Right cardiac atrium (tissue), 5 donors: ENCODE data around the gene INPP4B. TPM values are rescaled to one million over a fixed set of nuclear protein-coding genes. Genes with fewer than 3 reads are reported as not detected.

ENCODE experiments used
- ATAC-seq, 2 donors: fragments of 200-7000 bp; cut with Tn5 transposase; one replicate each; pipeline versions ENCODE4 v1.8.0 to v1.9.1; 2020; ENCODE audit warnings: moderate library complexity in 2 of 2, mild to moderate bottlenecking in 1 of 2
- DNase-seq, 3 donors: peaks; one replicate each; pipeline ENCODE4 v3.0.0-alpha.2; 2020
- H3K27ac ChIP-seq: one replicate; pipeline ENCODE4 v1.5.1; 2013; ENCODE audit warnings: mild to moderate bottlenecking, low read length, control low read depth, moderate library complexity
- H3K27me3 ChIP-seq: one replicate; pipeline ENCODE4 v1.6.1; 2013; ENCODE audit not compliant: control insufficient read depth, insufficient read depth
- H3K4me1 ChIP-seq: one replicate; pipeline ENCODE4 v1.6.1; 2013; ENCODE audit warnings: low read length; ENCODE audit not compliant: control insufficient read depth, insufficient read depth
- H3K4me3 ChIP-seq: one replicate; pipeline ENCODE4 v1.5.1; 2013; ENCODE audit warnings: low read length, control low read depth
- H3K9me3 ChIP-seq: one replicate; pipeline ENCODE4 v1.6.1; 2013; ENCODE audit warnings: low read length; ENCODE audit not compliant: control insufficient read depth
- WGBS: extraction: QIAGEN DNeasy Blood & Tissue Kit; methylation state at CpG from one replicate; pipeline ENCODE4 v1.1.7; 2013; 5-methylcytosine and 5-hydroxymethylcytosine counted together
- intact Hi-C, 4 donors: fragments of 100-400 bp; cut with DNase I; formaldehyde crosslinking; loops; one replicate each; pipeline versions ENCODE4 v1.11.0 to v1.14.0; 2022 to 2023
- polyA plus RNA-seq: library from polyadenylated mRNA; stranded (reverse); fragments of 200-250 nt; gene quantifications from one replicate; pipeline ENCODE4 v1.2.3, GENCODE V29; 2013
- total RNA-seq, 4 donors: library from RNA; stranded (reverse); fragmentation: NEBNext Ultra II Directional; extraction: Animal tissue kit (Norgen Biotek cat#: 25700); gene quantifications; one replicate each; pipeline ENCODE4 v1.2.1, GENCODE V29; 2021
- donor health status: healthy with polysubstance abuse.
- donor health status: DM: no; HTN: yes; CAD: no.
- donor health status: DM: no; HTN: no; CAD: no.
- donor health status: DM: no; HTN: yes; CAD: no; lungs with severe emphysema.
- donor health status: DM: yes; HTN: yes; CAD: no.

The INPP4B gene
- total and polyA plus RNA-seq, 5 donors, result 2.9 to 13.2 (median 7.0) TPM

DNA sequence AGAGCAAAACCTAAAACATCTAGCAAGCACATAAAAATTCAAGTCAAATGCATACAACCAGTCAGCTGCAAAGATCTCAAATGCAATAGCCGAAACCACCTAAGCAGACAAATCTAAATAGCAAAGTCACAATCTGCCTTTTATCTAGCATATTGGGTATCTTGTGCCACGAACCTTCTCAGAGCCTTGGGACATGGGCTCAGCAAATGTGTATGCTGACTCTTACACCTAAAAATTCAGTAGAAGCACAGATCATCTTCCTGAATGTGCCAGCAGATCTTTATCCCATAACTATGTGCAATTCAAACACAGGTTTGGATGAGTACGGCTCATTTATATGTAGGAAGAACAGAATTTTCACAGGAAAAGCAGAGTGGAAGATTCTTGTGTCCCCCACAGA lies 492.1 kb downstream of the INPP4B start:
- H3K9me3 ChIP-seq, result no peaks in the 10 kb centered on the region
- peaks cover 2% of the 10 kb centered on the region for H3K4me1 ChIP-seq
- intact Hi-C loops, result loop anchor here in 2 of 4 donors (10.0 kb wide), 3 partner anchors 229 to 491 kb away; partner anchors contain the start of gene INPP4B (in 1 of the 2)
- WGBS, result 89% methylated on average over 3 of the region's 3 CpGs
- no peak overlapping the region for H3K27ac ChIP-seq
- H3K4me3 ChIP-seq, result no peak overlapping the region
- H3K27me3 ChIP-seq, result no peaks in the 10 kb centered on the region
- ATAC-seq (no peak), DNase-seq (no peak)

DNA sequence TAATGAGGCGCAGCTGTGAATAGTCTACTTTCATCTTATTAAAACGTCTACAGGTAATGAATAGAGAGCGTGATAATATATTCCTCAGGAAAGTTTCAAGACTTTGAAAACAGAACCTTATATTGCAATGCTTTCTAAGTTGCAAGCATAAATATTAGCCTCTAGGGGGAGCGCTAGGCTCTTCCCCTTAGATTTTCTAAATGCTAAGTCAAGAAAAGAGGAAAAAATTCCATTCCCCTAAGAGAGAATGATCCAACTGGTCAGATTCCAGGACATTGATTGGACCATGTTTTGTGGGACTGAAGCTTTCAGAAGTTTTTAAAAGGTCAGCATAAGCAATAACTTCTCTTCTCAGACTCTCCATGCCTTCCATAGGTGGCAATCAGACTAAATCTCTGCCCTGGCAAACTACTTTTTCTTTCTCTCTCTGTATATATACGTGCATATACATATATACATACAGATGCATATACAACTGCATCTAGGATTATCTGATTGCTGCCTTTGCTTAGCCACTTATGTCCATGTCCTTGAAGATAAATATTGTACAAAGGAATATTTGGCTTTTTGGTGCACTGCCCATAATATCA lies 492.9 kb downstream of the INPP4B start:
- intact Hi-C loops, result loop anchor here in 2 of 4 donors (10.0 kb wide), 3 partner anchors 228 to 492 kb away; partner anchors contain the start of gene INPP4B (in 1 of the 2)
- Histone ChIP-seq H3K4me1 (peaks cover 4% of the 10 kb centered on the region), H3K27me3 (no peaks in the 10 kb centered on the region), H3K9me3 (no peaks in the 10 kb centered on the region), H3K27ac (no peak overlapping the region), H3K4me3 (no peak overlapping the region)
- WGBS, result 20% methylated on average over 5 of the region's 5 CpGs
- DNase-seq (no peak), ATAC-seq (peak; percentile 49 to 65)

DNA sequence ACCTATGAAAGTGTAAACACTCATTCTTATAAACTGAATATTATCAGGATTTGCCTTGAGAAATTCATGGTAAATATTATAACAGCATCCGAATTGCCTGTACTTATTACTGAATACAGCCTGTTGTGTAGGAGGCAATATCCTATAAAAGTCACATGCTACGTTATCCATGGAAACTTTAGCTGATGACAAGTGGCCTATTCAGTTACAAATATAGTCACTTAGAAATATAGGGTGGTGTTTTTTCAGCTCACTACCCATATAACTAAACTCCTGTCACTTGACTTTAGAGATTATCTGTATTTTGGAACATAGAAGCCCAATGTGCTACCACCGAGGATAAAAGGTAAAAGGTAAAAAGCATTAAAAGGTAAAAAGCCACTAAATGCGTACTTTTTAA lies 493.4 kb downstream of the INPP4B start:
- Histone ChIP-seq H3K27ac (no peak overlapping the region), H3K4me1 (peaks cover 4% of the 10 kb centered on the region), H3K4me3 (no peak overlapping the region), H3K9me3 (no peaks in the 10 kb centered on the region), H3K27me3 (no peaks in the 10 kb centered on the region)
- intact Hi-C loops, result loop anchor here in 2 of 4 donors (10.0 kb wide), 3 partner anchors 228 to 492 kb away; partner anchors contain the start of gene INPP4B (in 1 of the 2)
- DNase-seq, result no peak
- 56% methylated on average over 4 of the region's 4 CpGs for WGBS
- no peak for ATAC-seq

- no peak for DNase-seq
- H3K4me3 ChIP-seq, result peak overlapping the region; percentile 28
Observed at GRCh38 chr4:142351958-142352357, 494.1 kb downstream of the INPP4B start.

DNA sequence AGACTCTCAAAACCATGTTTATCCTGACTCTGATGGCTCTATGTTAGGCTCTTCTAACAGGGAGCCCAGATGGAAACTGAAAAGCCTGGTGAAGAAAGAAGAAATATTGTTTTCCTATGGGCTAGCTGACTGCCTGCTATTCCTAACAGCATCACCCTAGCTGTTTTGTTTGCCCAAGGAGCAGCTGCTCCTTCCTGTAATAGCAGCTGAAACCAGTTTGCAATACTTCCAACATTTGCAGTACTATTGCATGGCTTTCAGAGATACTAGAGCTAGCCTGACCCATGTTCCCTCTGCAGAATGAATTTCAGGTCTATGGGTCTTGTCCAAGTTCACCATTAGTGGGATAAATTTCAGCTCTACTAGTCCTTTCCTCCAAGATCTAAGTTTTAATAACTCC lies 495.2 kb downstream of the INPP4B start:
- Histone ChIP-seq H3K27me3 (no peaks in the 10 kb centered on the region), H3K27ac (no peak overlapping the region), H3K4me3 (no peak overlapping the region), H3K4me1 (peaks cover 4% of the 10 kb centered on the region), H3K9me3 (no peaks in the 10 kb centered on the region)
- ATAC-seq (peak in 1 of 2 donors; percentile 46), DNase-seq (no peak)
- intact Hi-C loops, result loop anchor here in 2 of 4 donors (10.0 kb wide), 3 partner anchors 226 to 494 kb away; partner anchors contain the start of gene INPP4B (in 1 of the 2)

More at GRCh38 chr4:142351958-142352357, 494.1 kb downstream of the INPP4B start:
- Histone ChIP-seq H3K9me3 (no peaks in the 10 kb centered on the region), H3K27me3 (no peaks in the 10 kb centered on the region), H3K4me1 (peaks cover 4% of the 10 kb centered on the region), H3K27ac (no peak overlapping the region)
- peak in 1 of 2 donors; percentile 41 for ATAC-seq
- WGBS, result 38% methylated on average over 4 of the region's 4 CpGs
- intact Hi-C loops, result loop anchor here in 2 of 4 donors (10.0 kb wide), 3 partner anchors 227 to 493 kb away; partner anchors contain the start of gene INPP4B (in 1 of the 2)

GRCh38 chr4:142348613-142349021 lies 497.5 kb downstream of the INPP4B start:
- H3K27ac ChIP-seq, result no peak overlapping the region
- H3K9me3 ChIP-seq, result no peaks in the 10 kb centered on the region
- intact Hi-C loops, result no loop called here
- WGBS, result 26% methylated on average over 1 of the region's 1 CpG
- H3K27me3 ChIP-seq, result no peaks in the 10 kb centered on the region
- H3K4me3 ChIP-seq, result no peak overlapping the region
- peaks cover 2% of the 10 kb centered on the region for H3K4me1 ChIP-seq
- DNase-seq (no peak), ATAC-seq (peak; percentile 61 to 68)

GRCh38 chr4:142347241-142347640 lies 498.9 kb downstream of the INPP4B start:
- Histone ChIP-seq H3K4me1 (peaks cover 2% of the 10 kb centered on the region), H3K9me3 (no peaks in the 10 kb centered on the region), H3K27me3 (no peaks in the 10 kb centered on the region), H3K4me3 (no peak overlapping the region), H3K27ac (no peak overlapping the region)
- DNase-seq, result no peak
- ATAC-seq, result peak in 1 of 2 donors; percentile 59
- intact Hi-C loops, result no loop called here

DNA sequence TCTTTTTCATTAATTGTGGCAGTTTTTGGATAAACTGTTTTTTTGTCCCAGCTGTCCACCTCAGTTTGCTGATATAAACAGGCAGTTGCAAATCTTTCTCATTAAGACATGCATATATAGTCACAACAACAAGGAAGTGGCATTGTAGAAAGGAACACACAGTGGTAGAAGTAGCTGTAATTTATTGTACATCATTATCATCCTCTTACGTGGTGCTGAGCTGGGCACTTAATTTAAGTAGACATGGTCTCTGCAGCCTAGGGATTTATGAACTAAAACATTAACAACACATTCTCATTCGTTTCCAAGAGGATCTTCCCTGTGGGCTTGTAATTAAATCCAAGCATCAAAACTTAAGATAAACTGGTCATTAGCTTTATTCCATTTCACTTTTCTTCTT lies 500.2 kb downstream of the INPP4B start:
- no peaks in the 10 kb centered on the region for H3K9me3 ChIP-seq
- intact Hi-C loops, result no loop called here
- WGBS, result 52% methylated on average over 2 of the region's 2 CpGs
- DNase-seq, result no peak
- no peak for ATAC-seq
- H3K4me3 ChIP-seq, result no peak overlapping the region
- no peaks in the 10 kb centered on the region for H3K27me3 ChIP-seq
- no peak overlapping the region for H3K27ac ChIP-seq
- peaks cover 2% of the 10 kb centered on the region for H3K4me1 ChIP-seq

GRCh38 chr4:142341268-142341667 lies 504.8 kb downstream of the INPP4B start:
- H3K4me1 ChIP-seq, result no peaks in the 10 kb centered on the region
- 97% methylated on average over 4 of the region's 4 CpGs for WGBS
- no peak for DNase-seq
- H3K9me3 ChIP-seq, result no peaks in the 10 kb centered on the region
- no peak for ATAC-seq
- H3K27ac ChIP-seq, result no peak overlapping the region
- intact Hi-C loops, result no loop called here
- no peaks in the 10 kb centered on the region for H3K27me3 ChIP-seq
- no peak overlapping the region for H3K4me3 ChIP-seq

GRCh38 chr4:142339053-142339452 lies 507.0 kb downstream of the INPP4B start:
- intact Hi-C loops, result no loop called here
- no peaks in the 10 kb centered on the region for H3K27me3 ChIP-seq
- H3K9me3 ChIP-seq, result no peaks in the 10 kb centered on the region
- ATAC-seq (no peak), DNase-seq (no peak)
- WGBS, result 98% methylated on average over 1 of the region's 1 CpG
- H3K4me3 ChIP-seq, result no peak overlapping the region
- H3K27ac ChIP-seq, result no peak overlapping the region
- no peaks in the 10 kb centered on the region for H3K4me1 ChIP-seq

GRCh38 chr4:142336251-142336934 lies 509.7 kb downstream of the INPP4B start:
- no peaks in the 10 kb centered on the region for H3K4me1 ChIP-seq
- ATAC-seq, result no peak
- H3K27me3 ChIP-seq, result no peaks in the 10 kb centered on the region
- H3K9me3 ChIP-seq, result no peaks in the 10 kb centered on the region
- intact Hi-C loops, result no loop called here
- no peak overlapping the region for H3K4me3 ChIP-seq
- DNase-seq, result no peak
- WGBS, result 95% methylated on average over 12 of the region's 12 CpGs
- H3K27ac ChIP-seq, result no peak overlapping the region
